ENCODE data around the gene CD19.
"Not testable (repeated sequence)": the region's sequence is repeated elsewhere in the genome, so short reads cannot be mapped to it uniquely, and the experiment has no call there.

Gene CD19

GRCh38 chr16:28938721-28939120 is 7.0 kb downstream of the CD19 start:
- no peak for DNase-seq (ENCODE audit: low read depth)
- no peak for TF ChIP-seq CTCF (IDR thresholded peaks at IDR 0.05; ENCODE audit: control insufficient read depth, insufficient read depth, low read depth, low read length, missing control alignments)
- H3K4me3 ChIP-seq (ENCODE audit: control insufficient read depth, low read depth, low read length), result no peak overlapping the region

GRCh38 chr16:28939825-28940224 is 8.1 kb downstream of the CD19 start:
- not testable (repeated sequence) for H3K4me3 ChIP-seq (ENCODE audit: control insufficient read depth, low read depth, low read length); DNase-seq (ENCODE audit: low read depth)

- DNase-seq (ENCODE audit: low read depth), result no peak
- H3K4me3 ChIP-seq (ENCODE audit: control insufficient read depth, low read depth, low read length), result no peak overlapping the region
- no peak for TF ChIP-seq CTCF (IDR thresholded peaks at IDR 0.05; ENCODE audit: control insufficient read depth, insufficient read depth, low read depth, low read length, missing control alignments)
Measured at GRCh38 chr16:28943281-28943680, 11.5 kb downstream of the CD19 start.

GRCh38 chr16:28946681-28947080 is 14.9 kb downstream of the CD19 start:
- TF ChIP-seq CTCF (IDR thresholded peaks at IDR 0.05; ENCODE audit: control insufficient read depth, insufficient read depth, low read depth, low read length, missing control alignments), result no peak
- no peak for DNase-seq (ENCODE audit: low read depth)
- H3K4me3 ChIP-seq (ENCODE audit: control insufficient read depth, low read depth, low read length), result no peak overlapping the region

- peak; percentile 99 for DNase-seq (ENCODE audit: low read depth)
- no peak for TF ChIP-seq CTCF (IDR thresholded peaks at IDR 0.05; ENCODE audit: control insufficient read depth, insufficient read depth, low read depth, low read length, missing control alignments)
- peak within 1 kb of the TSS; percentile 82 for H3K4me3 ChIP-seq (ENCODE audit: control insufficient read depth, low read depth, low read length)
Measured at GRCh38 chr16:28950648-28951409, 19.1 kb downstream of the CD19 start, which contains the start of gene NFATC2IP. Gene NFATC2IP, plus strand, starts transcription at chr16:28950937. Its CDS starts 75 bp downstream, at chr16:28951012.

GRCh38 chr16:28951410-28951943 is 19.7 kb downstream of the CD19 start:
- no peak for DNase-seq (ENCODE audit: low read depth)
- TF ChIP-seq CTCF (IDR thresholded peaks at IDR 0.05; ENCODE audit: control insufficient read depth, insufficient read depth, low read depth, low read length, missing control alignments), result no peak
- H3K4me3 ChIP-seq (ENCODE audit: control insufficient read depth, low read depth, low read length), result peak overlapping the region; percentile 82

GRCh38 chr16:28958216-28958615 is 26.4 kb downstream of the CD19 start:
- H3K4me3 ChIP-seq (ENCODE audit: control insufficient read depth, low read depth, low read length), result no peak overlapping the region

More at GRCh38 chr16:28958216-28958615, 26.4 kb downstream of the CD19 start:
- no peak for TF ChIP-seq CTCF (IDR thresholded peaks at IDR 0.05; ENCODE audit: control insufficient read depth, insufficient read depth, low read depth, low read length, missing control alignments)
- no peak for DNase-seq (ENCODE audit: low read depth)

All from AG09309 (cell line).